ENCODE measurements around the gene TIA1.

- TF ChIP-seq CTCF (IDR thresholded peaks at IDR 0.05) (no peak), EZH2phosphoT487 (IDR thresholded peaks at IDR 0.05) (no peak), EZH2 (IDR thresholded peaks at IDR 0.05) (no peak)
Measured at GRCh38 chr2:70181363-70181956, 67.0 kb downstream of the TIA1 start.
